Stimulated activated CD8-positive, alpha-beta memory T cell treated with anti-CD3 and anti-CD28 coated beads, Interleukin-4, amount 100 ng/mL, for 1 hour (primary cell): ENCODE results near the gene NOPCHAP1.

ENCODE experiments used
- DNase-seq, 2 donors: peaks; one replicate each; pipeline ENCODE4 v3.0.0-alpha.2; 2020; ENCODE audit warnings: low read depth in 2 of 2, low spot score in 1 of 2

The NOPCHAP1 gene

GRCh38 chr12:105018012-105018411, 31.9 kb downstream of the NOPCHAP1 start:
- DNase-seq: no peak

DNA sequence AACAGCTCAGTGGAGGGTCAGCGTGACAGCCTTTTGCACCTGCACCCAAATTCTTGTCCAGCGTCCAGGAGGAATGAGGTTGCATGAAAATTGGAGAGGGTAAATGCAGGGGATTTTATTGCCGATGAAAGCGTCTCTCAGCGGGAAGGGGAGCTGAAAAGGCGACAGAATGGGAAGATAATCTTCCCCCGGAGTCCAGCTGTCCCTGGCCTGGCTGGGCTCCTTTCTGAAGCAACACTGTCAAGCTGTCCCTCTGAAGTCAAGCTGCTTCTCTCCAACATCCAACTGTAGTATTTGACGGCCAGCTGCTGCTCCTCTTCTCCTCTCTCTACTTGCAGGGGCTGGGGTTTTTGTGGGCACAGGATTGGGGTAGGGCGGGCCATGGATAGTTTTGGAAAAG, 32.7 kb downstream of the NOPCHAP1 start:
- no peak for DNase-seq

- DNase-seq: no peak
Observed at GRCh38 chr12:105020241-105020962, 34.3 kb downstream of the NOPCHAP1 start.

DNA sequence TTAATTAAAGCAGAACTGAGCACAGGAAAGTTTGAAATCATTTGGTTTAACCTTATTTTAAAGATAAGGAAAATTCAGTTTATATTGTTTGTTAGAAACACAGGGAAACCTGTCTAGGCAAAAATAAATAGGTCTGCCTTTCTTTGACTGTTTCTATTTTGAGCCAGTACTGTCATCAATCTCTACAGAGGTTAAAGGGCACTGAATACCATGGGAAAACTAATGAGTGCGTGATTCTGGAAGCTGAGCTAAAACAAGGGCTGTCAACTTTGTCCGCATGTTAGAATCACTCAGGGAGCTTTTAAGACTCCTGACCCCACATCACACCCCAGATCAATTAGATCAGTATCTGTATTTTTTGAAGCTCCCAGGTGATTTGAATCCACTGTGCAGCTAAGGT, 38.8 kb downstream of the NOPCHAP1 start:
- no peak for DNase-seq

DNA sequence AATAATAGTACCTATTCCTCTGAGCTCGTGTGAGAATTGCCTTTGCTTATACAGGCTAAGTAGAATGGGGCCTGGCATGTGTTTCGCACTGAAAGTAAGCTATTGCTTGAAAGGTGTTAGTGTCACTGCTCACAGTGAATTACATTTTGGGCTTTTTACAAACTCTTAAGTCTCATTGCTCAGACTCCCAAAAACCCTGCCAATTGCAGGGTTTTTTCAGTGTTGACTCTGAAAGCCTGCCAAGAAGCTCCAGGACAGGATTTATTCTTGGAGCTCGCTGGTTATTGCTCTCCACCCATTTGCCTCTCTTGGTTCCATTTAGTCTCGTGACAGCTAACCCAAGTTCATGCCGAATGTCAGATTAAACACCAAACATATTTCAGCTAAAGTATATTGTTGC, 39.8 kb downstream of the NOPCHAP1 start:
- no peak for DNase-seq

- no peak for DNase-seq
Observed at GRCh38 chr12:105026411-105026810, 40.3 kb downstream of the NOPCHAP1 start.

GRCh38 chr12:105030820-105031807, 45.0 kb downstream of the NOPCHAP1 start:
- no peak for DNase-seq

- no peak for DNase-seq
Observed at GRCh38 chr12:105032703-105033357, 46.7 kb downstream of the NOPCHAP1 start.

- no peak for DNase-seq
Observed at GRCh38 chr12:105033851-105034250, 47.7 kb downstream of the NOPCHAP1 start.
